GM19023 (cell line): Measurements from ENCODE around the gene PARD3B.
"Not testable (repeated sequence)": the region's sequence is repeated elsewhere in the genome, so short reads cannot be mapped to it uniquely, and the experiment has no call there.

Experiments
- ATAC-seq: cut with Tn5 transposase; IDR thresholded peaks from one replicate; pipeline ENCODE4 v1.9.1; 2021; ENCODE audit warnings: mild to moderate bottlenecking, moderate library complexity; ENCODE audit not compliant: unreplicated experiment

The PARD3B gene

DNA sequence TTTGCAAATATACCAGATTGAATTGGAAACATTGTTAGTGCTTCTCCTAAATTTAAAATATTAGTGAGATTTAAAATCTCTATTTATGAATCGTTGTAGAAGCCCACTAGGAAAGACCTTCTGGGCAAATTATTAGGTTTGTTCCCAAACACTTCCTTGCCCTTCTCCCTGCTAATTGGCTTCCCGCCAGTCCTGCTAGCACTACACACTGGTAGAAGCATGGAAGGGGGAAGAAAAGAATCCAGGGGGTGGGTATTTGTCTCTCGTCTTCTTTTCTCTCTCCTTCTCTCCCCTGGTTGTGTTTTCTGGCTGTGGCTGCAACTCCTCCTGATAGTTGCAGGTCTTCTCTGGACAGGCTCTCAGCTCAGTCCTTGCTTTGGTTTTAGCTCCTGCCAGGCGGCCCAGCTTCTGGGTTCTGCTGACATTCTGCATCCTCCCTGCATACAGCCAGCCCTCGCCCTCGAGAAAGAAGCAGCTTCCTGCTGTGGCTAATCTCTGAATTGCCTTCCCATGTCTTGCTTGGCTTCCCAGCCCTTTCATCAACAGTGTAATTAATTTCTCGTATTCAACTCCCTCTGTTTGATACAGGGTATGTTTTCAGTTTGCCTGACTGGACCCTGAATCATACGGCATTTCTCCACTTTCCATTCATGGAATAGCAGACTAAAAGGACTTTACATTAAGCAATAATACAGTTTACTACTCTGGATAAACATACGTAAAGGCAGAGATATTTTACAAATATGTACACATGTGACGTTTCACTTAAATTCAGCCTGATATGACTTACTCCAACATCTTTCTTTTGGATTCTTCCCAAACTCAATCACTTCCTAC lies 6.9 kb upstream of the PARD3B start:
- no peak for ATAC-seq

DNA sequence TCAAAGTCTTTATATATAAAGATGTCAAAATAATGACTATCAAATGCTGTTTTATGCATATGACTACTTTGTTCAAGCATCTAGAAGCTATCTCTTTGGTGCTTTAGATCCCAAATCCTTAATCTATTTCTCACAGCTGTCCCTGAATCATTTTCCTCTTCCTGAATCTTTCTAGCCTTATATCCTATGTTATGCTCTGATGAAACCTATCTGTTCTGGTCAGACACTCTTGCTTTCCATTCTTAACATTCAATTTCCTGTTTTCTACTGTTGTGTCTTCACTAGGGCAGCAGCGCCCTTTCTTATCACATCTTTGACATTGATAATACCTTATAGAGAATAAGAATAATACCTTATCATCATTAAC lies 6.3 kb upstream of the PARD3B start:
- no peak for ATAC-seq

DNA sequence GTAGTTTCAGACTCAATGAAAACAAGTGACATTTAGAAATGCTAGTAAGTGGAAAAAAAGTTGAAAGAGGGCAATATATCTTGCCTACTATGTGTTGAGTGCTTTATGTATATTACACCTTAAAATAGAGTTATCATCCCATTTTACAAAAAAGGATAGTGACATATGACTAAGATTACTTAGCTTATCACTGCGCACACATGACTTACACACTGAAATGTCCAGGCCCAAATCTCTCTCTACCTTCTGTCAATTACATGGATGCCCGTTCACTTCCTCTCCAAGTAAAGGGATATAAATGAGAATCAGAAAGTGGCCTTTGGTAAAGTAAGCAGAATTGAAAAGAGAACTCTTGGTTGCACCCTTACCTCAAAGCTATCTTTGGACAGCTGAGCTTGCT lies 3.6 kb upstream of the PARD3B start:
- no peak for ATAC-seq

DNA sequence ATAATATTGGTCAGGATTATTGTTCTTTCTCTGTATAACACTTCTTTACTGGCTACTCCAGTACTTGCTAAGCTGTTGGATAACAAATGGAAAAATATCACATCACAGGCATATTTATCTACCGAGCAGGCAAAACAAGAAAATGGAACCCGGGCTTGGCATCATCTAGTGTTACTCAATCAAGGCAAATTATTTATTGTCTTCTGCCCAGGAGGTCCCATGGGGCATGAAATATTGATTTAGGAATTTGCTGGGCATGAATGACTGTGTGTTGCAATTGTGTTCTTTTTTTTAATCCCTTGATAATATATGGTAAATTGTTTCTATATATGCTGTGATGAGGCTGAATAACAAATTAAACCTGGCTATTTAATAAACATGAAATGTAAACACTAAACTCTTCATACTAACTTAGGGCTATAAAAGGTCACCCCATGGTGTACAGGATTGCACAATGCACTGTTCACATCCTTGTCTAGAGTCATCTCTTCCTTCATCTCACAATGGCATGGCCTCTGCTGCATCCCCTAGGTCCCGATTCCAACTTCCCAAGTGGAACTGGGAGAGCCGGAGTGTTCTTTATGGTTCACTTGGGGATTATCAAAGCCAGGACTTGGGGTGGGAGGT lies 2.2 kb upstream of the PARD3B start:
- ATAC-seq = no peak

DNA sequence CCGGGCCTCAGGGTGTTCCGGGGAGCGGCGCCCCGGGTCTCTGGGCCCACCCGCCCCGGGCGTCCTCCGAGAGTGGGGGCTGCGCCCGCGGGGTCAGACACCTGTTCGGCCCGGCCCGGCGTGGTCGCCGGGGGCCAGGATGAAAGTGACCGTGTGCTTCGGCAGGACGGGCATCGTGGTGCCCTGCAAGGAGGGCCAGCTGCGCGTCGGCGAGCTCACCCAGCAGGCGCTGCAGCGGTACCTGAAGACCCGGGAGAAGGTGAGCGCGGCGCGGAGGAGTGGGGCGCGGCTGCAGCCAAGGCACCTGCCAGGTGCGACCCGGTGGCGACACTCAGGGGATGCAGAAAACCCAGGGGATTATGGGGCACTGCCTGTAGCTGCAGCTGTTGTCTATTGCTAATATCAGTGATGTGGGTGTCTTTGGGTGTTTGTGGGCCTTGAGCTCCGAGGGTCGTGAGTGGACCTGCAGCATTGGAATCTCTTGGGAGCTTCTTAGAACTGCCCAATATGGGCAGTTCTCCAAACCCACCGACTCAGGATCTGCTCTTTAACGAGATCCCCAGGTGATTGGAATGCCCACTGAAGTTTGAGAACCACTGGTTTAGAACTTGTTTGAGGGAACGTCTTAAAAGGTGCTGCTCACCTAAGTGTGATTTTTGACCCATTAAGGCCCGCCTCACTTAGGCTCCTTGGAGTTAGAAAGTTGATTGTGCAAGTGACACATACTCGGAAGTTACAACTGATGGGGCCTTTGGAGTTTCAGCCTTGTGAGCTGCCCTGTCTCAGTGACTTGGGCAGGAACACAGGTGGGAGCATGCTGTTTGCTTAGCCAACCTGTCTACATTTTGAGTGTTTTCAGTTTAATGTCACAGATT lies 823 bp downstream of the PARD3B start:
- ATAC-seq = peak; percentile 14

DNA sequence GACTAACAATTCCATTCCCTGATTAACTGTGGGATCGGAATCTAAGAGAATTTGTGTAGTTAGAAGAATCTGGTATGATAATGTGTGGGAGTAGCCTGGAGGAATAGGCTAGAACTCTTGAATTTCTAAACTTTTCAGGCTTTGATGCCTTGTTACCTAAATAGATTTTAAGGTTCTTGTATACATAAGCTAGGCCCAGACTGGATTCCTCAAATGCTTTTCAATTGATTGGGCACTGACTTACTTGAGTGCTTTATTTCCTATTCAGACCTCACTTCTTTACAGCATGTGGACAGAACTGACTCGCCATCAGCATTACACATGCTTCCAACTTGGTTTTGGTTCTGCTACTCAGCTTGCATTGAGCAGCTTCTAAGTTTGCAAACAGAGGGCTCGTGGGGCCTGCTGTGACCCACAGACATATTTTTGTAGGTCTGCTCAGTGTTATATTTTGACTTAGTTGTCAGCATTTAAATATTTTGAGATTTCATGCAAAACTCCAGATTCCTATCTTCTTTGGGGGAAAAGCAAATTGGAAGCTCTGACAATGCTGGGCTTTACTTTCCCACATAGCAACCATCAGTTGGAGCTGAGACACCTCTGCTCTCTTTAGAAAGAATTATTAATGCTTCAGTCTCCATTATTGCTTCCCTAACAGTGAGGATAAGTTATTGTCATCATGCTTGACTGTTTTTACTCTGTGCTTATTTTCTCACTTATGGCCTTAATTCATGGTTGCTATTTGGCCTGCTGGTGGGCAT lies 5.7 kb downstream of the PARD3B start:
- no peak for ATAC-seq

DNA sequence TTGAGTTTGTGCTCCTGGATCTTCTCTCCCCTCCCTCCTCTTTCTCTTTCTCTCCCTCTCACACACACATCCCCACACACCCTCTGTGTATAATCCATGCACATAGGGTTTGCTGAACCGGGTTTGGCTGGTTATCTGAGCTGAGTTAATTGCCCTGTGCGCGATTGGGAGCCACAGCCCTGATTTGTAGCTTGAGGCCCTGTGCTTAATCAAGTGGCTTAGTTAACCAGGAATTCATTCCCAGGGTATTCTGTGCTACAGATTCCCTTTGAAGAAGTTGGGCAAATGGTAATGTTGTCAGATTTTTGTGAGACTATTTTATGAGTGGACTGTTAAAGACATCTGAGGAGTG lies 6.2 kb downstream of the PARD3B start:
- ATAC-seq = no peak

DNA sequence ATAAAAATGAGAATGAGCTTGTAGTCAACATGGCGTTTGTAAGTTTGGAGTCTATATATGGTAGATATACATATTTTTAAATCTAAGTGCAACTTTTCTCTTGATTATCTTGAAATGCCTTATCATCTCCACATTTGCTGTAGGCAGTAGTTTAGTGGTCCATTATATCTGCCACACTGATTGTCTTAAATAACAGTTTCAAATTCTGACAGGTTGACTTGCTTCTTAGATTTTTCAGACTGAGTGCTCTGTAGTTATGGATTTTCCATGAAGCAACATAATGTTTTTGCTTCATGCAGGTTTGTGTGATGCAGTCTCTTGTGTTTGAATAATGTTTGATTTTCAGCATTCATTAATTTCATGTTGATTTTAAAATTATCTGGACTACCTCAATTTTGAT lies 12.3 kb downstream of the PARD3B start:
- ATAC-seq = no peak

DNA sequence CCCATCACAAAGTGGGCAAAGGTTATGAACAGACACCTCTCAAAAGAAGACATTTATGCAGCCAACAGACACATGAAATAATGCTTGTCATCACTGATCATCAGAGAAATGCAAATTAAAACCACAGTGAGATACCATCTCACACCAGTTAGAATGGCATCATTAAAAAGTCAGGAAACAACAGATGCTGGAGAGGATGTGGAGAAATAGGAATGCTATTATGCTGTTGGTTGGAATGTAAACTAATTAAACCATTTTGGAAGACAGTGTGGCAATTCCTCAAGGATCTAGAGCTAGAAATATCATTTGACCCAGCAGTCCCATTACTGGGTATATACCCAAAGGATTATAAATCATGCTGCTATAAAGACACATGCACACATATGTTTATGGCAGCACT lies 14.1 kb downstream of the PARD3B start:
- not testable (repeated sequence) for ATAC-seq

DNA sequence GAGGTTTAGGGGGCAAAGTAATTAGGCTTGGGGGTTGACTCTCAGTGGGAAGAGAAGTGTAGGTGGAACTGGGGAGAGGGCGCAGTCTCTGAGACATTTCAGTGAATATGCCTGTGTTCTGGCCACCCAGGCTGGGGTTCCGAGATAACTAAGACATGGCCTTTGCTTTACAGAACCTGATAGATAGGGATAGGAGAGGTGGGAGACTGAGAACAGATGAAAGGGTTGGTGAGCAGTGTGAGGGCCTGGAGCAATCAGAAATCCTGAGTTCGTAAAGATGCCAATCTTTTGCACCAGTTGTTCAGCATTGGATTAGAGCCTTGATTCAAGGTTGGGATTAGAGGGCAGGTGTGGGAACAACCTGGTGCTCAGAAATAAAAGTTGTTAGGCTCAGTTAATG lies 15.6 kb downstream of the PARD3B start:
- no peak for ATAC-seq

DNA sequence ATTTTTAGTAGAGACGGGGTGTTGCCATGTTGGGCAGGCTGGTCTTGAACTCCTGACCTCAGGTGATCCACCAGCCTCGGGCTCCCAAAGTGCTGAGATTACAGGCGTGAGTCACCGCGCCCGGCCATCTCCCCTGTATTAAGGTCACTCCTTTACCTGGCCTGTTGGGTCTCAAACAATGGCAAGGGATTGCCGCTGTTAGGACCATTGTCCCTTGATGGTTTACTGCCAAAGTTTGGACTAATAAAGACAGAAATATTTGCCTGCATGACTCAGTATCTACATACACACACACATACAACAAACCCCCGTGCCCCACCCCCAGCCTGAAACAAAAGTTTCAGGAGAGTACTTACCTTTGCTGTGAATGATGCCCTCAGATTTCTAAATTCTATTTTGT lies 16.5 kb downstream of the PARD3B start:
- ATAC-seq = no peak

DNA sequence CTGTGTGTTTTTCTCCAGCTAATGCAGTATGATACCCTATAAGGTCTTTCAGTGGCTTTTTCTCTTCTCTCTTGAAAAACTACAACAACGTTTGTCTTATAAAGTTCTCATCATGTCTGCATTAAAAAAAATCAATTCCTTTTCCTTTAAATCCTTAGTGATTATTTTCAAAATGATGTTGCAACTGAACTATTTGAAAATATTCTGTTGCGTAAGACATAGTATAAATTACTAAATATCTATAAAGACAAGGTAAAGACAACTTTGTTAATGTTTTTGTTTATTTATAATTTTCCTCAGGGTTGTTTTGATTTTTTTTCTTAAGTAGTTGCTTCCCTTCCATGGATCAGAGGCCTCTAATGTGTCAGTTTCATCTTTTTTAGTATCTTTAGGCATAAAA lies 21.2 kb downstream of the PARD3B start:
- no peak for ATAC-seq

DNA sequence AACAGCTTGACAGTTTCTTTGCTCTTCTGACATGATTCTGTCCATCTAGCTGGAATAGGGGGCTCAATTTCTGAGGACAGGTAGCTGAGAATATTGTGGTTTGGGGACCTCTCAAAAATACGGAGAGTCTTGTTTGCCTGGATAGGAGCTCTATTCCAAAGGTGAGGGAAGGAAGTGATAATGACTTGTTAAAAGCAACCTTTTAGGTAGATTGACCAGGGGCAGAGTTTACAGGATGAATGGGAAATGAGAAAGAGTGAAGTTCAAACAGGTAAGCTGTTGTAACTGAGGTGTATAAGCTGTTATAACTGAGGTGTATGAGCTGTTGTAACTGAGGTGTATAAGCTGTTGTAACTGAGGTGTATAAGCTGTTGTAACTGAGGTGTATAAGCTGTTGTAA lies 25.1 kb downstream of the PARD3B start:
- ATAC-seq = no peak

DNA sequence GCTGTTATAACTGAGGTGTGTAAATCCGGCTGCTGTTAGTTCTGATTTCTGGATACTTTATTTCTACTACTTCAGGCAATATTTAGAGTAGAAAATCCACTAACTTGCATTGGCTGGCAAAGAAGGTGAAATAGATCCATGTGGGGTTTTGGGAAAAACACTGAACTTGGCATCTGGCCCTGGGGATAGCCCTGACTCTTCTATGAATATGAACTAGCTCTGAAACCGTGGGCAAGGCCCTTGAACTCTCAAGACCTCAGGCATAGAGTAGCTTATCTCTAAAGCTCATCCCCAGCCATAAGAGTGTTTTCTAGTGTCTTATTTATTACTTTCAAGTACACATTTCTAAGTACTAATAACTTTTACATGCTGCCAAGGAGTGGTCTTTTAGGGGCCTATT lies 25.8 kb downstream of the PARD3B start:
- ATAC-seq = no peak

DNA sequence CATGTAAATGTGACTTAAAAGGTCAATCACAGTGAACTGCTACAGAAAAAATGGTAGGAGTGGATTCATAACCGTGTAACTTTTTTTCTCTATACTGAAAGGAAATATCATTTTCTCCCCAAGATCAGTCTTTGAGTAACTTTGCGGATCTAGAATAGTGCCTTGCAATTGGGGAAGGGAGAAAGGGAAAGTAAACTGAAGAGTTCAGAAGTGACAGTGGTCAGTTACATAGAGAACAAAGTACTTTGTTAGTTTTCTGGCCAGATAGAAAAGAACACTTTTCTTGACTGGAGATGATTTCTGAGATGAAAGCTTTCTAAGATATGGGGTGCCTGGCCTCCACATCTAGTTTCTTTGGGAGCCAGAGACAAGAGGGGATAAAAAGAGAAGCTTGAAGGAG lies 26.6 kb downstream of the PARD3B start:
- no peak for ATAC-seq

DNA sequence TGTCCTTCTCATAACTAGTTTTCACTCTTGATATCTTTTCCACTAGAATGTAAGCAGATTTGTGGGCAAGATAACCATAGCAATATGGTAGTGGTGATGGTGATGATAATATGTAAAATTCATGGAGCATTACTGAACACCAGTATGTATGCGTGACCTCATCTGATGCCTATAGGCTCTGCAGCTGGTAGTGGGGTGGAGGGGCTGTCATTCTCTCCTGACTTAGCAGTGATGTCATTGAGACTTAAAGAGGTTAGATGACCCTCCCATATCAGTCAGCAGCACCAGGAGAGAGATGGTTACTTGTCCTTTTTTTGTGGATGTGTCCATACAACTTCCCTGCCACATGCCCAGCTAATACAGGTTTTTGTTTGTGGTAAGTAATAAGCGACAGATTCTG lies 27.9 kb downstream of the PARD3B start:
- no peak for ATAC-seq

DNA sequence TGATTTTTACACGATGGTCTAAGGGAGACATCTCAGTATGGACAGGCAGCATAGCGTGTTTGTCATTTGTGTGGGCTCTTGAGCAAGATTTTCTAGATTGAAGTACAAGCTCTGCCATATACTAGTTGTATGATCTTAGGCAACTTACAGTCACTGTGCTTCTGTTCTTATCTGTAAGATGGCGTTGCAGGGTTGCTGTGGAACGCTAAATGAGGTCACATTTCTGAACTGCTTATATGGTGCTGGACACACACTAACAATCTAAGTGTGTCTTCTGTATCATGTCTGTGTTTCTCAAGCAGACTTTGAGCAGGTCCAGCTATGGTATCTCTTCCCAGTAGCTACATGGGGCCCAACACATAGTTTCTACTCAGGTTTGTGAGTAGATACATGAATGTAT lies 29.2 kb downstream of the PARD3B start:
- ATAC-seq = no peak

DNA sequence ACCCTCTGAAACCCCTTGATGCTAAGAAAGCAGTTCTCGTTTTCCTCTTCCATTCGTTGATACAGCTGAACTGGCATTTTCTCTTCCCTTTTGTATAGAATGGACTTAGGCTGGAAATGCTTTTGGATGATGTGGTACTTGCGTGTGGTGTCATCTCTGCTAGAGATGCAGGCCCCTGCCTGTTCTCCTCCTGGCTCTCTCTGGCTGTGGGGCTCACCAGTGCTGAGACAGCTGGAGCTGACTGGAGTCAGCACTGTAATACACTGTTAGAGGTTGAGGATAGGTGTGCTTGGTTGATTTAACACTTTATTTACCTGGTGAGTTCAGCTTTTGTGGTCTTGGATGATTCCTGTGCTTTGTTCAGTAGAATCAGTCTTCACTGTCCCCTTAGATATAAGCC lies 30.2 kb downstream of the PARD3B start:
- no peak for ATAC-seq

DNA sequence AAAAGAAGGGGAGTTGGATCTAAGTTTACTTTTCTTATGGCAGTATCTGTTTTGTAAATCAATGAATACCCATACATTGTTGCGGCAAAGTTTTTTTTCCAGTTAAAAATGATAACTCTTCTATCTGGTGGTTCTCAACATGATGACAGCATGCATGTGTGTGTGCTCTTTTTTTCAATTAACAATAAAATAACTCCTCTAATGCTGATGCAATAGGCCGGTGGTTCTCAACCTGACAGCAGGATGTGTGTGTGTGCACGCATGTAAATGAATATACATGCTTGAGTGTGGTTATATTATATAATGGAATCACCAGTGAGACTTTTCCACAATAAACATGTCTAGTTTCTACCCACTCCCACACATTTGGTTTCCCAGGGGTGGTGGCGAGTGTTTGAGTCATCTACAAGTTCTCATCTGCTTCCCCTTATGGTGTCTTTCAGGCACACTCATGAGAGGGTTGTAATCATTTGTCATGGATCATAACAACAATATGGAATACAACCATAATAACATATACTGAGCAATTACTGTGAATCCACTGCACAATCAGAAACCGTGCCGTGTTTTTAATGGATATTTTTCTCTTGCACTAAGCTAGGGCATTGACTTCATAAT lies 31.2 kb downstream of the PARD3B start:
- no peak for ATAC-seq

DNA sequence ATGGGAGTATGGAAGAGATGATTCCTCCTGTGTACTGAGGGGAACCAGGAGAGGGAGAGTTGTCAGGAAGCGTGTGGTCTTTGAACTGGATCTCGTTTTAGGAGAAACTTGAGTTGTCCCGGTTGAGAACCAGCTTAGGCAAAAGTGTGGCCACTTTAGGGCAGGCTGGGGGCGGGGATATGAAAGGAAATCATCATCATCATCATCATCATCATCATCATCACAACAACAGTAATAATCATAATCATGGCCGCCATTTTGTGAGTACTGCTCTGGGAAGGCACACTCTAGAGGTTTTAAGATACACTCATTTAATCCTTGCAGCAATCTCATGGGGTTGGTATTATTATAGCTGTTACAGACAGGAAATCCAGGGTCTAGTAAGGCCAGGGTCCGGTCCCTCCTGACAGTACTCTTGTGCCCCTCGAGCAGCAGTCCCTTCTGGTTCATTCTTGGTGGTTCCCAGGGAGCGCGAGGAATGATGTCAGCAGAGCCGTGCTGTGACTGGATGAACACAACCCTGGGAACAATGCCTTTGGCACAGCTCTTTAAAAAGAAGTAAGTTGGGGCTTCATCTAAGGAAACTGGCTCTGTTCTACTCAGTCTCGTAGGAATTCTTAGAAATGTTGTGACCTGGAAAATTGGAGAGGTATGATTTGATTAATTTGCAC lies 33.8 kb downstream of the PARD3B start:
- no peak for ATAC-seq
